Measurements from ENCODE around the gene HOXA7.

The HOXA7 gene

GRCh38 chr7:27143023-27143949, 13.2 kb downstream of the HOXA7 start, which contains the start of gene HOXA5:
HOXA5 (minus strand) TSS chr7:27143681; CDS start chr7:27143607, 74 bp downstream.
- DNase-seq (ENCODE audit: insufficient read length, low spot score) = peak; percentile 100
- FAIRE-seq = peak; percentile 92
- TF ChIP-seq POLR2A (IDR thresholded peaks at IDR 0.05; ENCODE audit: low read depth, low read length) = peak; percentile 13; the same call in 1 of the 2 replicates

GRCh38 chr7:27142580-27143022, 13.9 kb downstream of the HOXA7 start:
- TF ChIP-seq POLR2A (IDR thresholded peaks at IDR 0.05; ENCODE audit: low read depth, low read length) = no peak
- no peak for FAIRE-seq
- DNase-seq (ENCODE audit: insufficient read length, low spot score) = no peak

- TF ChIP-seq POLR2A (IDR thresholded peaks at IDR 0.05; ENCODE audit: low read depth, low read length) = no peak
- peak; percentile 87 for DNase-seq (ENCODE audit: insufficient read length, low spot score)
- no peak for FAIRE-seq
These were observed 14.4 kb downstream of the HOXA7 start for GRCh38 chr7:27141923-27142579.

GRCh38 chr7:27141137-27141922, 15.1 kb downstream of the HOXA7 start:
- DNase-seq (ENCODE audit: insufficient read length, low spot score) (no peak), FAIRE-seq (no peak)
- TF ChIP-seq POLR2A (IDR thresholded peaks at IDR 0.05; ENCODE audit: low read depth, low read length) = no peak

GRCh38 chr7:27140126-27140857, 16.2 kb downstream of the HOXA7 start:
- TF ChIP-seq POLR2A (IDR thresholded peaks at IDR 0.05; ENCODE audit: low read depth, low read length) = no peak
- DNase-seq (ENCODE audit: insufficient read length, low spot score) = no peak
- no peak for FAIRE-seq

GRCh38 chr7:27139334-27140125, 16.9 kb downstream of the HOXA7 start:
- FAIRE-seq (no peak), DNase-seq (ENCODE audit: insufficient read length, low spot score) (no peak)
- TF ChIP-seq POLR2A (IDR thresholded peaks at IDR 0.05; ENCODE audit: low read depth, low read length) = no peak

GRCh38 chr7:27138985-27139333, 17.5 kb downstream of the HOXA7 start:
- FAIRE-seq (no peak), DNase-seq (ENCODE audit: insufficient read length, low spot score) (no peak)
- no peak for TF ChIP-seq POLR2A (IDR thresholded peaks at IDR 0.05; ENCODE audit: low read depth, low read length)

- no peak for TF ChIP-seq POLR2A (IDR thresholded peaks at IDR 0.05; ENCODE audit: low read depth, low read length)
- no peak for DNase-seq (ENCODE audit: insufficient read length, low spot score)
- no peak for FAIRE-seq
These were observed 18.0 kb downstream of the HOXA7 start for GRCh38 chr7:27138472-27138871.

GRCh38 chr7:27137640-27138315, 18.7 kb downstream of the HOXA7 start:
- no peak for TF ChIP-seq POLR2A (IDR thresholded peaks at IDR 0.05; ENCODE audit: low read depth, low read length)
- FAIRE-seq (no peak), DNase-seq (ENCODE audit: insufficient read length, low spot score) (no peak)

- DNase-seq (ENCODE audit: insufficient read length, low spot score) = no peak
- no peak for TF ChIP-seq POLR2A (IDR thresholded peaks at IDR 0.05; ENCODE audit: low read depth, low read length)
- FAIRE-seq = peak; percentile 89
These were observed 22.1 kb downstream of the HOXA7 start for GRCh38 chr7:27134392-27134791.

- FAIRE-seq = no peak
- no peak for DNase-seq (ENCODE audit: insufficient read length, low spot score)
- TF ChIP-seq POLR2A (IDR thresholded peaks at IDR 0.05; ENCODE audit: low read depth, low read length) = no peak
These were observed 22.9 kb downstream of the HOXA7 start for GRCh38 chr7:27133409-27134231.

Data from H54 (cell line).